GM12892 (cell line): ENCODE data around the gene OTUB2.

Source experiments
- DNase-seq: peaks from one replicate; pipeline ENCODE4 v3.0.0; 2011; ENCODE audit not compliant: insufficient read length
- FAIRE-seq: peaks from 2 replicates; lab custom pipeline; 2011; peaks lifted over from hg19 to GRCh38; lab: Jason Lieb, UNC
- POLR2A ChIP-seq: IDR thresholded peaks from 2 replicates; pipeline ENCODE4 v1.6.1; 2011; ENCODE audit warnings: low read depth, low read length, control low read depth
- POLR2AphosphoS5 ChIP-seq: IDR thresholded peaks from 2 replicates; pipeline ENCODE4 v1.6.1; 2011; ENCODE audit warnings: low read depth, low read length, control low read depth
- TAF1 ChIP-seq: IDR thresholded peaks from 2 replicates; pipeline ENCODE4 v1.6.1; 2011; ENCODE audit warnings: low read depth, mild to moderate bottlenecking, control low read depth, low read length, borderline replicate concordance

The OTUB2 gene

GRCh38 chr14:94010625-94011024, 15.5 kb upstream of the OTUB2 start:
- no peak for FAIRE-seq
- TF ChIP-seq POLR2AphosphoS5 (no peak), TAF1 (no peak), POLR2A (no peak)
- DNase-seq, result no peak

DNA sequence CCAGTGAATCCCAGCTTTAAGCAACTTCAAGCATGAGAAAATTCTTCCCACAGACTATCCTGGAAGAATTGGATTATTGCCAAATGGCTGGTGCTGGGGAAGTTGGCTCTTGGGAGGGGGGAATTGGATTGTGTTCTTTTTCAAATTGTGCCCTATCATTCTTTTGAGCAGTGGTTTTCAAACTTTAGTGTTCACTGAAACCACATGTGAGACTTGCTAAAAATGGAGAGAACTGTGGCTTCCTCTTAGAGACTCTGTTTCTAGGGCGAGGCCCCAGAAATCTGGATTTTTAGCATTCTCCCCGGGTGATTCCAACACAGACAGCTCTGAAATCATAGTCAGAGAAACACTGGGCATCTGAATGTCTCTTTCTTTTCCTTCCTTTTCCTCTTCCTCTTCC, 14.3 kb upstream of the OTUB2 start:
- FAIRE-seq (no peak), DNase-seq (no peak)
- no peak for TF ChIP-seq POLR2AphosphoS5
- no peak for TF ChIP-seq POLR2A
- TF ChIP-seq TAF1, result no peak

DNA sequence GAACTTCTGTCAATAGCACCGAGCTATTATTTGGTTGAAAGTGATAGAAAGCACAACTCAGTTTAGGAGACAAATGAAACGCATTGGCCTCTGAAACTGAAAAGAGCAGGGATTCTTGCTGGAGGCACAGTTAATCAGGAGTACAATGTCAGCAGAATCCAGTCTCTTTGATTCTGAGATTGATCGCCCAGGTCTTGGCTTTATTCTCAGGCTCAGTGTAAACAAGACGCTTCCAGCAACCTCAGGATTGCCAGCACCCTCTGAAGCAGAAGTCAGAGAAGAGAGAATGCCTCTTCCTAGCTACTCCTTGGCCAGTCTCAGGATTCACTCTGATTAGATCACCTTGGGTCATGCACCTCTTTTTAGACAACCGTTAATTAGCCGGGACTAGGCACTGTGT, 11.8 kb upstream of the OTUB2 start:
- DNase-seq (no peak), FAIRE-seq (no peak)
- TF ChIP-seq POLR2AphosphoS5 (no peak), TAF1 (no peak), POLR2A (no peak)

- no peak for FAIRE-seq
Measured at GRCh38 chr14:94015223-94015622, 10.9 kb upstream of the OTUB2 start.

DNA sequence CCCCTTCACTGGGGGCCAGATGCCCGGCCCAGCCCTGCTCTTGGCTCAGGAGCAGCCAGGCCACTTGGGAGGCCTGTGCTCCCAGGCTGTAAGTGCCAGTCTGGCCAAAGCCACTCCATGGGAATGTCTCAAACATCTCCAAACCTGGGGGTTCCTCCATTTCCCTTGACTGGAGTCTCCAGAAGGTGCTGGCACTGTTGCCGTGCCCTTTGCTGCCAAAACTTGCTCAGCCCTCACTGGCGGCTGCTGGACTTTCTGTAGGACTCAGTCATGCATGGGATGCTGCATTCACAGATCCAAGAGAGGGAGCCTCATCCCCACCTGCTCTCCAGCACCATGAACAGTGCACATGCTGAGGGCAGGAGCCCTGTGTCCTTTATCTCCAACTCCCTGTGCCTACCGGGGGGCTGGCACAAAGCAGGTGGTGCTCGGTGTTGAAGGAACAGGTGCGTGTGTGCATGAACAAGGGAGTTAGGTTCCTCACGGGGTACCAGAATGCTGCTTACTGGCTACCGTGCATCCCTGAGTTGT, 9.6 kb upstream of the OTUB2 start:
- FAIRE-seq, result no peak
- TF ChIP-seq POLR2AphosphoS5, result no peak
- TF ChIP-seq POLR2A, result no peak
- TF ChIP-seq TAF1, result no peak
- no peak for DNase-seq

More at GRCh38 chr14:94015223-94015622, 10.9 kb upstream of the OTUB2 start:
- no peak for TF ChIP-seq TAF1
- no peak for TF ChIP-seq POLR2AphosphoS5
- TF ChIP-seq POLR2A, result no peak
- no peak for DNase-seq

- no peak for FAIRE-seq
- TF ChIP-seq POLR2A (no peak), TAF1 (no peak), POLR2AphosphoS5 (no peak)
Measured at GRCh38 chr14:94018308-94018707, 7.8 kb upstream of the OTUB2 start.

GRCh38 chr14:94019329-94019728, 6.8 kb upstream of the OTUB2 start:
- no peak for FAIRE-seq
- TF ChIP-seq POLR2AphosphoS5 (no peak), TAF1 (no peak), POLR2A (no peak)
- DNase-seq, result no peak

More at GRCh38 chr14:94018308-94018707, 7.8 kb upstream of the OTUB2 start:
- no peak for DNase-seq

DNA sequence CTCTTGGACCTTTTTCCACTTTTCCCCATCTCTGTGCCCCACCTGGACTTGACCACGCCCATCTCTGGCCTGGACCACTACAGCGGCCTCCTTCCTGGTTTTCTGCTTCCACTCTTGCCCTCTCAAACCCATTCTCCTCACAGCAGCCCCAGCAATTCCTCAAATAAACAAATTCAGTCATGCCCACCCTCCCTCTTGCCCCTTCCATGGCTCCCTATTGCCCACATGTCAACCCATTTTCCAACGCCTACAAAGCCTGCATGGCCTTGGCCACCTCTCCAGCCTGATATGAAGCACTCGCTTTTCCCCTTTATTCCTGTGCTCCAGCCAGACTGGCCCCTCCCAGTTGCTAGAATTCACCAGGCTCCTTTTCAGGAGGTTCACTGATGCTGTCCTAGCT, 5.9 kb upstream of the OTUB2 start:
- TF ChIP-seq POLR2AphosphoS5 (no peak), POLR2A (no peak), TAF1 (no peak)
- no peak for FAIRE-seq
- DNase-seq, result no peak

DNA sequence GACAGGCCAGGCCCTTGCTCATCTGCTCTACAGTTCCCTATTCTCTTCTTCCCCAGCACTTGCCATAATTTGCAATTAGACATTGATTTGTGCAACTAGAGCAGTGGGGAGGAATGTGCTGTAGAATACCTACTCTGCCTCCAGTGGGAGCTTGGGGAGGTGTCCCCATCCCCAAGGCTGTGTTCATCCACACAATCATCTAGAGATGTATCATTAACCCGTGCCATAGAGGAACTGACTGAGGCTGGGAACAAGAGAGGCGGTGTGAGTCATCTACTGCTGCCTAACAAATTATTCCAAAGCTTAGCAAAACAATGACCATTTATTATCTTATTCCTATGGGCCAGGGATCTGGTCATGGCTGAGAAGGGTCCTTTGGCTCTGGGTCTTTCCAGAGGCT, 5.1 kb upstream of the OTUB2 start:
- FAIRE-seq (no peak), DNase-seq (no peak)
- TF ChIP-seq POLR2AphosphoS5 (no peak), TAF1 (no peak), POLR2A (no peak)

GRCh38 chr14:94021416-94022157, 4.6 kb upstream of the OTUB2 start:
- TF ChIP-seq TAF1 (no peak), POLR2A (no peak), POLR2AphosphoS5 (no peak)
- peak; percentile 44 for FAIRE-seq
- no peak for DNase-seq

- no peak for FAIRE-seq
- TF ChIP-seq TAF1 (no peak), POLR2AphosphoS5 (no peak), POLR2A (no peak)
- no peak for DNase-seq
Measured at GRCh38 chr14:94022532-94023411, 3.4 kb upstream of the OTUB2 start.

DNA sequence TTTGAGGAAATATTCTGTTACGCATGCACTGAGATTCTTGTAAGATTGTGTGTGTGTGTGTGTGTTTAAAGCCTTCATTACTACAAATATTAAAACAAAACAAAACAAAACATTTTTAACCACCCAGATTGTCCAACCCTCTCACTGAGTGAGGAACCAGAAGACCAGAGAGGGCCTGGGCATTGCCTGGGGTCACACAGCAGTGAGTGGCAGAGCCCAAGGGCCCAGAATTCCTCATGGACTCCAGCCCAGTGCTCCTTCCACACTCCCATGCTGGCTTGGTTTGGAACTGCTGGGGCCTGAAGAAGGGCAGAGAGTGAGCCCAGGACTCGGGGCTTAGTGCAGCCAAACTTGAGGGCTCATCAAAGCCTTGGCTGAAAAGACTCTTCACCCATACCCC, 1.6 kb upstream of the OTUB2 start:
- FAIRE-seq, result no peak
- no peak for DNase-seq
- no peak for TF ChIP-seq POLR2AphosphoS5
- TF ChIP-seq TAF1, result no peak
